ENCODE results near the gene TRIM45.
A peak's percentile ranks its signal among the peaks of the same experiment; 100 is the strongest.

The TRIM45 gene

DNA sequence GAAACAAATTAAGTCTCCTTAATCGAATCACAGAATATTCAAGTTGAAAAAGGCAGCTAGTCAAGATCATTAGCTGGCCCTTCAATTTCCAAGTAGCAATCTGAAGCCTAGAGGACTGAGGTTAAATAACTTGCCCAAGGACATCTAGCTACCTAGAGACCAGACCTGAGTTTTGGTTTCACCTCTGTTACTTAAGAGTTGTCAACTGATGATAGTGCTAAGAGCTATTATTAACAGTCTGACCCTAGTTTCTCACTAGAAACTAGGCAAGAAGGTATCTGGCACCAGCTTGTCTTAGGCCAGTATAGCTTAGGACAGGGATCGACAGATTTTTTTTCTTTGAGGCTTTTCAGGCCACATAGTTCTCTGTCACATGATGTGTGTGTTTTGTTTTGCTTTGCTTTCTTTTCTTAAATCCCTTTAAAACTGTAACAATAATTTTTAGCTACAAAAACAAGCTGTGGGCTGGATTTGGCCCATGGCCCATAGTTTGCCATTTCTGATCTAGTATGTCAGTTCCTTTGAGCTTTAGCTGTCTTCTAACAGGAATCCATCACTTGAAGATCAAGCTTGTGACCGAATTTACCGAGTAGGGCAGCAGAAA lies 23.2 kb downstream of the TRIM45 start:
- DNase-seq (ENCODE audit: low spot score), result no peak

GRCh38 chr1:117097443-117097842 lies 24.1 kb downstream of the TRIM45 start:
- DNase-seq (ENCODE audit: low spot score), result no peak

DNA sequence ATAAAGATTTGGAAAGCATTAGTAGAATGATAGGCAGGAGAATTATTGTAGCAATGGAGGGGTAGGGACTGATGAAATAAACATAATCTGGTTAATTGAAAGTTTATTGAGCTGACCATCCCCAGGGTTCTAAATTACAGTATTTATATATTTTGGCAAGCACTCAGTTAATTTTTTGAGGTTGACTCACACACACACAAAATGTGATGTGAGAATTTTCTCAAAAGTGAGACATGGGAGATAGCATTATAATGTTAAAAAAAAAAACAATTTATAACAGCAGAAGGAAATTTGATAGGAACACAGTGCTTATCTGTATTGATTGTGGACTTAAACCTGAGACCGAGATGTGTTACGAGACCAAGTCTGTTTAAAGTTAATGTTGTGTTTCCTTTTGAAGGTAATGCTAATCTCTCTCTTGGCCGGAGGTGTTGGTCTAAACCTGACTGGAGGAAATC lies 24.6 kb downstream of the TRIM45 start:
- no peak for DNase-seq (ENCODE audit: low spot score)

DNA sequence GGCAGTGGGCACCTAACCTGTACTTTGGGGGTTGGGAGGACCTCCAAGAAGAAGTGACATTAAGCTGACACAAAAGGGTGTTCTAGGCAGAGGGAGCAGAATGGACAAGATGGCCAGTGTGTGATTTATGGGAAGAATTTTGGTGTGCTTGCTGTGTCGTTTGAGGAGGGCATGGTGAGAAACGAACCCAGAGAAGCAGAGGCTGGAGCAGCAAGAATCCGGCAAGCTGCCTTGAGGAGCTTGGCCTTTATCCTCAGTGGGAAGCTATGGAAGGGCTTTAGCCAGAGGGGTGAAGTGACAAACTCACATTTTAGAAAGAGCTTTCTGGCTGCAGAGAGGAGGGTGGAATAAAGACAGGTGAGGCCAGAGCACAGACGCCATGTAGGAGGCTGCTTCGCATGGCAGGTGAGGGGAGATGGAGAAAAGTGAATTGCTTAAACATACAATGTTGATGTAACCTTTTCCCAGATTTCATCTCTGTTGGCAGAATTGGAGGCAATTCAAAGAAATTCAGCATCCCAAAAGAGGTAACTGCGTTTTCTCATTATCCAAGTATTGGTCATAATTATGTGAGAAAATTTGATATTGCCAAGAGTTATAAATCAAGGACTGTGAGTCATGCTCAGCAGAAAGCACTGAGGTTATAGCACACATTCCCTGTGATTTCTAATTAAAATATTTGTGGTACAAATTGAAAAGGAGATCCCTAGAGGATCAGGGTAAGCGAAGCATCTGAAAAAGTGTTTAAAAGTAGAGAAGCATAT lies 26.5 kb downstream of the TRIM45 start:
- no peak for DNase-seq (ENCODE audit: low spot score)

- DNase-seq (ENCODE audit: low spot score), result peak; percentile 39
These were observed 27.5 kb downstream of the TRIM45 start for GRCh38 chr1:117093870-117094621.

GRCh38 chr1:117093091-117093534 lies 28.4 kb downstream of the TRIM45 start:
- DNase-seq (ENCODE audit: low spot score), result no peak

DNA sequence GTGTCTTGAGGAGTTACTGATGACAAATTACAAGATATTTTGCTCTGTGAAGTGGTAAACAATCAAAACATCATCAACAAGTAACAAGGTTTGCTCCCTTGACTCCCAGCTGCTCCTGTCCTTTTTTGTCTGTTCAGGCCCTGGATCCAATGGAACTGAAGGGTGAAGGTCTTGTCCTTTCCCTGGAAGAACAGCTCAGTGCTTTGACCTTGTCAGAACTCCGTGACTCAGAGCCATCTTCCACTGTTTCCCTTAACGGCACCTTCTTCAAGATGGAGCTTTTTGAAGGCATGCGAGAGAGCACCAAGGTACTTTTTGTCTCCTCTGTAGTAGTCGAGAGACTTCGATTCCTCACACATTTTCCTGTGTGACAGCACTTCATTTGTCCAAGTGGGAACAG lies 29.0 kb downstream of the TRIM45 start:
- no peak for DNase-seq (ENCODE audit: low spot score)

GRCh38 chr1:117089996-117090395 lies 31.6 kb downstream of the TRIM45 start:
- no peak for DNase-seq (ENCODE audit: low spot score)

DNA sequence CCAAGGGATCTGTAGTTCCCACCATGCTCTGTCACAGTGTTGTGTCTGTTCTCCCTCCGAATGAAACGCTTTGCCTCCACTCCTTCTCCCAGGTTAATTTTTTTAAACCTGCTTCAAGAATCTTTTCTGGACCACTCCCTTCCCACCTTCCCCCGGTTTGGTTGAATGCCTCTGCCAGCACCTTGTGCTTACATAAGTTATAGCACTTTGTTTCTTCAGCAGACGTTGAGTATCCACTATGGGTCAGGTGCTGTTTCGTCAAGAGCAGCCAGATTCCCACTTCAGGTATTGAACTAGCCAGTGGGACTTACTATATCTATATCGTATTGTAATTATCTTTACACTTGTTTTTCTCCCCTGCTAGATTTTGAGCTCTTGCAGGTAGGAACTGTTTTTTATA lies 33.9 kb downstream of the TRIM45 start:
- no peak for DNase-seq (ENCODE audit: low spot score)

DNA sequence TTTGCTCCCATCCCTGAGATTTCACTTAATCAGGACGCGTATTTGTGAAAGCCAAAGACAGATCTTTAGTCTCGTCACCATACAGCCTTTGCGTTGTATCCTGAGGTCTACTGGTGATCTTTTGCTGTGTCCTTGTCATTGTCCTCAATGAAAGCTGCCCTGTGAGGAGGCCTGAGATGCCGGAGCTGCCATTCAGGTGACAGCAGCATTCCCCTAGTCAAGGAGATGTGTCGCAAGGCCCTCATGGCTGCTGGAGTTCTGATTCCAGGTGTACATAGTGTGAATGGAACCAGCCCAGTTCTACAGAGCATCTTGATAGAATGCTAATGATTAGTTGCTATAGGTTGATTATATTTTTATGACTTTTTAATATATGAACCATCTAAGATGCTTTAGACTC lies 37.3 kb downstream of the TRIM45 start:
- DNase-seq (ENCODE audit: low spot score), result no peak

DNA sequence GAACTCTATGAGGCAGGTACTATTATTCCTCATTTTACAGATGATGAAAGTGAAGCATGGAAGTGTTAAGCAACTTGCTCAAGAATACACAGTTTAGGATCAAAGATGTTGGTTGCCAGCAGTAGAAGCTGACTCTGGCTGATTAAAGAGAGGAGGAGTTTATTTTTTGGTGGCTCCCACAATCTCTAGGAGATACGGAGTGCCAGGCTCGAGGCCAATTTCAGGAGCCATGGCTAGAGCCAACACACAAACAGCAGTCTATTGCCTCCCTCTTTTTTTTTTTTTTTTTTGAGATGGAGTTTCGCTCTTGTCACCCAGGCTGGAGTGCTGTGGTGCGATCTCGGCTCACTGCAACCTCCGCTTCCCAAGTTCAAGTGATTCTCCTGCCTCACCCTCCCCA lies 41.8 kb downstream of the TRIM45 start:
- DNase-seq (ENCODE audit: low spot score), result no peak

GRCh38 chr1:117077267-117077666 lies 44.3 kb downstream of the TRIM45 start:
- DNase-seq (ENCODE audit: low spot score), result peak; percentile 14

DNA sequence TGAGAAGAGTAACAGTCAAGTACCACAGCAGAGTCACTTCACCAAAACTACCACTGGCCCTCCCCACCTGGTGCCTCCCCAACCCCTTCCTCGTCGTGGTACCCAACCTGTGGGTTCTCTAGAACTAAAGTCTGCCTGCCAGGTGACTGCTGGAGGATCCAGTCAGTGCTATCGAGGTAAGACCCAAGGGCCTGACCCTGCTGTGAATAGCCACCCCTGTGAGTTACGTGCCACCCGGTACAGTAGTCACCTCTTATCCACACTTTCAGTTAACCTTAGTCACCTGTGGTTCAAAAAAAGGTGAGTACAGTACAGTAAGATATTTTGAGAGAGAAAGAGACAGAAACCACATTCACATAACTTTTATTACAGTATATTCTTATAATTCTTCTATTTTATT lies 44.9 kb downstream of the TRIM45 start:
- no peak for DNase-seq (ENCODE audit: low spot score)

DNA sequence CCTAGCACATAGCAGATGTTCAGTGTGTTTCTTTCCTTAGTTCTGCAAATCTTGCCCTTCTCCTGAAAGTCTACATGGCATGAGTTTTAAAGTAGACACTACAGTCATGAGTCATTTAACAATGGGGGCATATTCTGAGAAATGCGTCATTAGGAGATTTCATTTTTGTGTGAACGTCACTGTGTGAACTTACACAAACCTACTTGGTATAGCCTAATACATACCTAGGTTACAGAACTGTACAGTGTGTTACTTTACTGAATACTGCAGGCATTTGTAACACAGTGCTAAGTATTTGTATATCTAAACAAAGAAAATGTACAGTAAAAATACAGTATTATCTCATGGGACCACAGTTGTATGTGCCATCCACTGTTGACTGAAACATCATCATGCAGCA lies 51.4 kb downstream of the TRIM45 start:
- no peak for DNase-seq (ENCODE audit: low spot score)

DNA sequence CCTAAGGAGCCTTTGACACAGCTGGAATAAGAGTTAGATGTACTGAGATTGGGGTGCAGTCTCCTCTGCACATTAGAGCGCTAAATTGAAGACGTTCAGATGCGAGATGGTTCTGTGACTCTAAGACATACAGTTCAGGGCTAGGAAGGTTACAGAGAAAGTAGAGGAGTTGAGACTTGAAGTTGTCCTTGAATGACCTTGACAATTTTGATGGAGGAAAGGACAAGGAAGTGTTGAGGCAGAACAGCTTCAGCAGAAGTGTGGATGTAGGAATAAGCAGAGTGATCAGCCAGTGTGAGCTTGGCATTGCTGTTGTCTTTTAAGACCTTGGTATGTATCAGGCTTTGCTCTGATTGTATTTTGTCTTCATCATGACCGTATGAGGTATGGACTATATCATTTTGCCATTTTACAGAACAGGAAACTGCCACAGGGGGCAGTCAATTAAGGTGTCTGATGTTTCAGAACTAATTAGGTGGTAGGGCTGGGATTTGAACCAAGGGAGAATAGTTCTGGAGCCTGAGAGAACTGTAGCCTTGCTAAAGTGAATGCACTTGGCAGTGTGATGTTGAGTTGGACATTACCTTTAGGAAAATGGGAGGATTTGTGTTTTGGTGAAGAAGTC lies 52.2 kb downstream of the TRIM45 start:
- DNase-seq (ENCODE audit: low spot score), result no peak

DNA sequence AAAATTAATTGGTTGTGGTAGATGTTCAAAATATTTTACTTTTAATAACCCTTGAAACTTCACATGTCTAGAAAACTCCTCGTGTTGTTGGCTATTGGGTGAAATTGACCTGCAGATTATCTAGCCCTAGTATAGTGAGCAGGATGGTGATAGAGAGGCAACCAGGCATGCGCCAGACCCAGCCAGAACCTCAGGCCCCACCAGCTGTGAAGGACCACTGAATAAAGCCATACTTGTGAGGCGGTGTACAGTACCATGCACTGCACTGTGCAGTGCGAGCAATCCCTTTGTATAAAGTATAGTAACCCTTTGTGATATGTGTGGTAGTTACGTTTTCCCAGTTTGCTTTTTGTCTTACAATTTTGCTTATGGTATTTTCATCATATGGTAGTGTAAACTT lies 53.0 kb downstream of the TRIM45 start:
- DNase-seq (ENCODE audit: low spot score), result no peak

GRCh38 chr1:117067533-117068370 lies 53.8 kb downstream of the TRIM45 start:
- peak; percentile 57 for DNase-seq (ENCODE audit: low spot score)

GRCh38 chr1:117066367-117066766 lies 55.2 kb downstream of the TRIM45 start:
- no peak for DNase-seq (ENCODE audit: low spot score)

GRCh38 chr1:117061986-117062415 lies 59.5 kb downstream of the TRIM45 start:
- peak; percentile 51 for DNase-seq (ENCODE audit: low spot score)

Measured in CD4-positive, alpha-beta T cell treated with Interleukin-2 at 100 ng/mL for 4 hours (primary cell).